KOPT-K1 (cell line): Measurements from ENCODE around the gene OR5W2.
"Not testable (repeated sequence)": the region's sequence is repeated elsewhere in the genome, so short reads cannot be mapped to it uniquely, and the experiment has no call there.

ENCODE experiments used
- H3K27ac ChIP-seq: fragments of 200-600 bp; sonication (generic); 2 replicates; pipeline ENCODE4 v1.5.1; 2016; ENCODE audit warnings: antibody characterized with exemption, mild to moderate bottlenecking, low read depth, low read length; ENCODE audit not compliant: poor library complexity, severe bottlenecking
- H3K36me3 ChIP-seq: fragments of 200-600 bp; sonication (generic); 2 replicates; pipeline ENCODE4 v1.5.1; 2017; ENCODE audit warnings: antibody characterized with exemption, mild to moderate bottlenecking, low read length, moderate library complexity; ENCODE audit not compliant: insufficient read depth
- H3K9me3 ChIP-seq: fragments of 200-600 bp; sonication (generic); 2 replicates; pipeline ENCODE4 v1.5.1; 2017; ENCODE audit warnings: antibody characterized with exemption, low read length, mild to moderate bottlenecking; ENCODE audit not compliant: insufficient read depth, poor library complexity, severe bottlenecking

Gene OR5W2

GRCh38 chr11:55914482-55914881, at the start of gene OR5W2:
Gene OR5W2, minus strand, starts transcription at chr11:55914582. Its CDS starts 0 bp downstream, at chr11:55914582.
- Histone ChIP-seq H3K9me3 (no peaks in the 10 kb centered on the region), H3K27ac (no peak within 1 kb of the TSS), H3K36me3 (no peaks in the 10 kb centered on the region)

DNA sequence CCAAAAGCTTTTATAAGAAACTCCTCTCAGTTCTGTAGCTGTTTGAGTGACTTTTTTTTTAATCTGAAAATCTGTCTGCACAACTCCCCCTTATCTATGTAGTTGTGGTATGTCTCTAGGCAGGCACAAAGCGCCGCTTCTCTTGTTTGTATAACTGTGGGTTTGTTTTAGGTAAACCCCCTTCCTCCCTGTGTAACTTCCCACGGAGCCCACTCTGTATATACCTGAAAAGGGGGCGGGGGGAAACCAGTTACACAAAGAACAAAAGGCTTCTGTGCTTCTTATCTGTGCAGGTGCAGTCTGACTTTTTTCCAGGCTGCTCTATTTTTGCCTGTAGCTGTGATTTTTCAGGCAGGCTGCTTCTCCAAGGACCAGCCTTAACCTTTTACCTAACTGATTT, 42.1 kb upstream of the OR5W2 start:
- H3K27ac ChIP-seq: no peak overlapping the region
- H3K36me3 ChIP-seq: no peaks in the 10 kb centered on the region
- no peaks in the 10 kb centered on the region for H3K9me3 ChIP-seq

DNA sequence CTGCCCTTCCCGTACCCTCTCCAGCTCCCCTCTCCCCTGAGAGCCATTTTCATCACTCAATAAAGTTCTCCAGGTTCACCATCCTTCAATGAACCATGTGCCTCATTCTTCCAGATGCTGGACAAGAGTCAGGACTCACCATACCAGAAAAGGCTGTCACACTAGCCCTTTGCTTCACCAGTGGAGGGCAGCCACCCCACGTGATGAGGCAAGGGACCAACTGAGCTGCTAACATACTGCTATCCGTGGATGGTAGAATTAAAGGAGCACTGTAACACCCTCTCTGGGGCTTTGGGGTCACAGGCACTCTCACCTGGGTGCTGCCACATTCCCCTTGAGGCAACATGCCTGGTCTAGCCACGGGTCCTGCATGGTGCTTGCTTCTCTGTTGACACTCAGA, 34.9 kb upstream of the OR5W2 start:
- Histone ChIP-seq H3K27ac (no peak overlapping the region), H3K36me3 (no peaks in the 10 kb centered on the region), H3K9me3 (no peaks in the 10 kb centered on the region)

DNA sequence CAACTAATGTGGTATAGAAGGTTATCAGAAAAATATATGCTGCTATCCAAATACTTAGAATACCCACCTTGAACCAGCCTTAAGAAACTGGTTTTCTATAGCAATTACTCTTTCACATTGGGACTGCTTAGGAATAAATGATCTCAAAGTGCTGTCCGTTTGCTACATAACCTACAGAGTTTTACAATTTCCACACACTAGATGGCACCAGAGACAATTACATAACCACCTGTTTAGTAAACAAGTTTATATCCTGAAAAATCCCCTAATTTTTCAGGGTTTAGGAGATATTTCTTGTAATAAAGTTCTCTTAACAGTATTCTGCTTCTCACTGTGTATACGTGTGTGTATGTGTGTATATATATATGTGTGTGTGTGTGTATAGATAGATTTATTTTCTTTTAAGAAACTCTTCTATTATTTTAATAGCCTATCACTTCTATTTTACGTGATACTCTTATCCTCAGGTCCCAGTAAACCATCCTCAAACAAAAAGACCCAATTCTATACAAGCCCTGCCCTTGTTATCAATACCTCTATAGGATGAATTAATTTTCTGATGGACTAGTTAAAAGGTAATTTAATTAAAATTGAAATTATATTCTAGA, 28.5 kb upstream of the OR5W2 start:
- no peaks in the 10 kb centered on the region for H3K36me3 ChIP-seq
- H3K27ac ChIP-seq: no peak overlapping the region
- H3K9me3 ChIP-seq: no peaks in the 10 kb centered on the region

DNA sequence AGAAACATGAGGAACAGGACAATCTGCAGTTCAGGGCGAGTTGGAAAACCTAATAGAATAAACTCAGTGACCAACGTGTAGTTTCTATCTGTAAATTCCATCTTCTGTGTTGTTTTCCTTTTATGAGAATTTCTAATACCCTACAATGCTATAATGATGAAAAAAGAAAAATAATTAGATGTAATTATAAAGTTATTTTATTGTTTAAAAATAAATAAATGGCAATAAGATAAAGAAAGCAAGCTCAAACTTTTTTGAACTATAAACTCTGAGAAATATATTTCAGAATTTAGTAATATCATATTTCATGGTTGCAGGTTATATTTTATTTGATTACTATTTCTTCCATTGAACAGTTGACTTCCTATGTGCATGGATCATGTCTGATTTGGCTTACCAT, 21.9 kb upstream of the OR5W2 start, which contains the start of gene OR5I1:
Gene OR5I1 (minus strand): TSS at position 101 of the 400 bp plus-strand sequence. CDS start 0 bp downstream, at position 101.
- Histone ChIP-seq H3K36me3 (no peaks in the 10 kb centered on the region), H3K27ac (no peak within 1 kb of the TSS), H3K9me3 (no peaks in the 10 kb centered on the region)

- H3K36me3 ChIP-seq: no peaks in the 10 kb centered on the region
- H3K27ac ChIP-seq: no peak overlapping the region
- H3K9me3 ChIP-seq: no peaks in the 10 kb centered on the region
Observed at GRCh38 chr11:55920537-55920936, 6.2 kb upstream of the OR5W2 start.

- Histone ChIP-seq H3K9me3 (no peaks in the 10 kb centered on the region), H3K36me3 (no peaks in the 10 kb centered on the region), H3K27ac (no peak overlapping the region)
Observed at GRCh38 chr11:55902308-55902707, 12.1 kb downstream of the OR5W2 start.

DNA sequence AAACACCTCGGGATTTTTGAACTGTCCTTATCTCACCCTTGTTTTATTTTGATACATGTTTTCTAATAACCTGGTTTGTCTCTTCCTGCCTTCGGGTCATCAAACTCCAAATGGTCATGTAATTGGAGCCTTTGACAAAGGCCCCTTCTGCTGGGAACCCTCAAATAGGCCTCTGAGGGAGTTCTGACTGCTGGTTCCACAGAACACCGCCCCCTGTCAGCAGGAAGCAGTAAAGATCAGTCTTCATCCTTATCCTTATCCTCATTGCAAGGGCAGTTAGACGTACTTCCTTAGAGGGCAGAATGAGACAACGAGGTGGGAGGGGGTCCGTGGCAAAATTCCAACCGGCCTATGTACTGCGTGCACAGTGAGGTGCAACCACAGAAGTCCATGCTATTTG, 19.2 kb downstream of the OR5W2 start:
- Histone ChIP-seq H3K27ac (no peak overlapping the region), H3K9me3 (no peaks in the 10 kb centered on the region), H3K36me3 (no peaks in the 10 kb centered on the region)

DNA sequence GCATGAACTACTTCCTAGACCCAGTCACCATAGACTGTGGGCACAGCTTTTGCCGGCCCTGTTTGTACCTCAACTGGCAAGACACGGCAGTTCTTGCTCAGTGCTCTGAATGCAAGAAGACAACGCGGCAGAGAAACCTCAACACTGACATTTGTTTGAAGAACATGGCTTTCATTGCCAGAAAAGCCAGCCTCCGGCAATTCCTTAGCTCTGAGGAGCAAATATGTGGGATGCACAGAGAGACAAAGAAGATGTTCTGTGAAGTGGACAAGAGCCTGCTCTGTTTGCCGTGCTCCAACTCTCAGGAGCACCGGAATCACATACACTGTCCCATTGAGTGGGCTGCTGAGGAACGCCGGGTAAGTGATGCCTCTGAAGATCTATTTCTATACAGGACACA, 28.9 kb downstream of the OR5W2 start:
- not testable (repeated sequence) for H3K27ac ChIP-seq, H3K9me3 ChIP-seq, H3K36me3 ChIP-seq

DNA sequence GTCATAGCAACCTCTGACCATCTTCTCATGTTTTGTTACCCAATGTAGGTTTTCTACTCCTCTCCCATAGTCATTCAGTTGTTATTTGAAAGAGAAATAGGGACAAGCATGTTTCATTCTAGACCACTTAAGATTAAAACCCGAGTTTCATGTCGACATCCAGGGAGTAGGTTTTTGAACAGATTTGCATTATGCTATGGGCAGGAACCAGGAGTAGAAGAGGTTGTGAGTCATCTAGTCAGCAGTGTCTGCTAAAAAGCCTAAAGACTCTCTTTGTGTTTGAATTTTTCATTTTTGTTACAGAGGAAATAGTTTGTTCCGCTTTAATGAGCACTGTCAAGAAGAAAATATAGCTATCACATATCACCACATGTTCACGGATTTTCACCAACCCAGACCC, 29.4 kb downstream of the OR5W2 start:
- H3K27ac ChIP-seq, H3K36me3 ChIP-seq, H3K9me3 ChIP-seq: not testable (repeated sequence)

GRCh38 chr11:55882997-55883396, 31.4 kb downstream of the OR5W2 start, which contains the start of gene TRIM51:
Gene TRIM51, plus strand, starts transcription at chr11:55883297. Its CDS starts 2,132 bp downstream, at chr11:55885429.
- not testable (repeated sequence) for H3K36me3 ChIP-seq, H3K27ac ChIP-seq, H3K9me3 ChIP-seq

DNA sequence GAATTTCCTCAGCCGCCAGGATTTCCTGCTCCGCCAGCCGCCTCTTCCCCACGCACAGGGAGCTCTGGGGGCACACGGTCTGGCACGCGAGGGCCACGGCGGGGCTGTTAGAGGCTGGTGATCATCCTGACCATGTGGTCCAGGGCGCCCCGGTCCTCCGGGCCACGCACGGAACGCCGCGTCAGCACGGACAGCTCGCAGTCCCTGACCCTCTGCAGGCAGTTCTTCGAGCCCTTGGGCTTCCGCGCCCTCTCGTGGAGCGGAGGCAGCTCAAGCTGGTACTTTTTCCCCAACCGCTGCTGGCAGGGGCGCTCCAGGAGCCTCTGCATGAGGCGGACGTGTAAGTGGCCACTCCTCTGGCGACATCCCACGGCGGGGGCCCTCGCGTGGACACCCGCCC, 41.2 kb downstream of the OR5W2 start:
- not testable (repeated sequence) for H3K36me3 ChIP-seq, H3K27ac ChIP-seq, H3K9me3 ChIP-seq

DNA sequence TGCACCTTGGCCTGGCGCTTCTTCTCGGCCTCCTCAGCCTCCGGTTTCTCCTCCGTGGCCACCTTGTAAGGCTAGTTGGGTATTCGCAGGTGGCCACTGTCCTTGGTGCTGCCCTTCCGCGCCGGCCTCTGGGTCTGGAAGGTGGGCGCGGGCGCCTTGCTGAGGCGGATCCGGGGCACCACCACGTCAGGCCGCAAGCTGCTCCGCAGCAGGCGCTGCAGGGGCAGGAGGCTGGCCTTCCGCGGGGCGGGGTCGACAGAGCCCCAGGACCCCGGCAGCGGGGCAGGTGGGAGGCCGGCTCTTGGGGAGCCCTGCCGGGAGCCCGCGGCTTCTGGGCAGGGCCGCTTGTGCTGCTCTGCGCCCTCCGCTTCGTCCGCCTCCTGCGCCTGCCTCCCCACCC, 41.7 kb downstream of the OR5W2 start:
- H3K36me3 ChIP-seq: not testable (repeated sequence)

DNA sequence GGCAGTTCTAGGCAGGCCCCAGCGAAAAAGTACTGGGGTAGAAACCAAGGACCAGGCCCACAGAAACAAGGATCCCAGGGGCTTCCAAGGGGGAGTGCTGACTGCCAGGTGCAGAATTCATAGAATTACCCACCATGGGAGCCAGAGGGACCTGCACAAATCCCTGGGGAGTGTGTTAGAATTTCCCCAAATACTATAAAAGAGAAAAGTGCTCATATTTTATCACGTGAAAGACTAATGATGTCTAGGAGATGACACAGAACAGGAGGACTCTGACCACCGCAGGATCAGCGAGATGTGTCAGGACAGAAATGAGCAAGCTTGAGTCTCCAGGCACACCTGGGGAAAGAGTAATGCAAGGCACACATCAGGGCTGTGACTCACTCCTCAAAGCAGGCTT, 47.0 kb downstream of the OR5W2 start:
- H3K27ac ChIP-seq, H3K36me3 ChIP-seq, H3K9me3 ChIP-seq: not testable (repeated sequence)

More for the DNA sequence above, 41.7 kb downstream of the OR5W2 start:
- not testable (repeated sequence) for H3K9me3 ChIP-seq, H3K27ac ChIP-seq
